Esophagus (tissue), 2 donors: Measurements from ENCODE around the gene PLCH2. TPM values are rescaled to one million over a fixed set of nuclear protein-coding genes. Genes with fewer than 3 reads are reported as not detected.
"Not testable (repeated sequence)": the region's sequence is repeated elsewhere in the genome, so short reads cannot be mapped to it uniquely, and the experiment has no call there.

Source experiments
- H3K27ac ChIP-seq, 2 donors: one replicate each; pipeline ENCODE4 v1.5.1; 2013; ENCODE audit warnings: low read depth in 2 of 2, mild to moderate bottlenecking in 2 of 2, inconsistent platforms in 1 of 2, low read length in 1 of 2, moderate library complexity in 1 of 2
- H3K27me3 ChIP-seq, 2 donors: one replicate each; pipeline ENCODE4 v1.6.1; 2013; ENCODE audit warnings: low read length in 2 of 2, control low read depth in 1 of 2, mild to moderate bottlenecking in 1 of 2; ENCODE audit not compliant: insufficient read depth in 2 of 2, control insufficient read depth in 1 of 2
- H3K36me3 ChIP-seq, 2 donors: one replicate each; pipeline ENCODE4 v1.6.1; 2013; ENCODE audit warnings: low read length in 1 of 2; ENCODE audit not compliant: control insufficient read depth in 2 of 2, insufficient read depth in 2 of 2
- H3K4me1 ChIP-seq, 2 donors: one replicate each; pipeline ENCODE4 v1.6.1; 2013; ENCODE audit warnings: low read length in 1 of 2; ENCODE audit not compliant: control insufficient read depth in 2 of 2, insufficient read depth in 2 of 2
- H3K4me3 ChIP-seq, 2 donors: one replicate each; pipeline ENCODE4 v1.5.1; 2013; ENCODE audit warnings: low read length in 2 of 2, mild to moderate bottlenecking in 2 of 2, low read depth in 1 of 2, moderate library complexity in 1 of 2
- H3K9me3 ChIP-seq, 2 donors: one replicate each; pipeline ENCODE4 v1.6.1; 2013; ENCODE audit warnings: mild to moderate bottlenecking in 2 of 2, low read depth in 1 of 2, low read length in 1 of 2, moderate library complexity in 1 of 2; ENCODE audit not compliant: control insufficient read depth in 2 of 2, insufficient read depth in 1 of 2
- WGBS, 2 donors: extraction: QIAGEN DNeasy Blood & Tissue Kit; methylation state at CpG; one replicate each; pipeline ENCODE4 v1.1.7; 2013; 5-methylcytosine and 5-hydroxymethylcytosine counted together
- polyA plus RNA-seq, 2 donors: library from polyadenylated mRNA; stranded (reverse); fragments of 200-250 nt; gene quantifications; one replicate each; pipeline ENCODE4 v1.2.3, GENCODE V29; 2013
- donor health status: healthy with polysubstance abuse.
- donor health status: Bipolar disorder and iron deficiency.

The PLCH2 gene
- polyA plus RNA-seq, 2 donors, result 19.2 to 88.7 TPM

GRCh38 chr1:2455757-2456156 is 20.3 kb upstream of the PLCH2 start:
- H3K36me3 ChIP-seq, result no peaks in the 10 kb centered on the region
- H3K4me3 ChIP-seq, result no peak overlapping the region
- H3K27me3 ChIP-seq, result no peaks in the 10 kb centered on the region
- H3K4me1 ChIP-seq, result peaks cover 0 to 3% of the 10 kb centered on the region in 2 donors
- H3K27ac ChIP-seq, result no peak overlapping the region
- H3K9me3 ChIP-seq, result no peaks in the 10 kb centered on the region
- WGBS, 2 donors, result 43 to 44% methylated on average over 21 of the region's 21 CpGs

GRCh38 chr1:2457444-2457843 is 18.6 kb upstream of the PLCH2 start:
- Histone ChIP-seq H3K4me3 (no peak overlapping the region), H3K27ac (no peak overlapping the region), H3K27me3 (no peaks in the 10 kb centered on the region), H3K9me3 (no peaks in the 10 kb centered on the region), H3K4me1 (peaks cover 0 to 3% of the 10 kb centered on the region in 2 donors), H3K36me3 (no peaks in the 10 kb centered on the region)
- 75 to 85% methylated on average over 17 of the region's 17 CpGs for whole genome bisulfite sequencing, 2 donors

DNA sequence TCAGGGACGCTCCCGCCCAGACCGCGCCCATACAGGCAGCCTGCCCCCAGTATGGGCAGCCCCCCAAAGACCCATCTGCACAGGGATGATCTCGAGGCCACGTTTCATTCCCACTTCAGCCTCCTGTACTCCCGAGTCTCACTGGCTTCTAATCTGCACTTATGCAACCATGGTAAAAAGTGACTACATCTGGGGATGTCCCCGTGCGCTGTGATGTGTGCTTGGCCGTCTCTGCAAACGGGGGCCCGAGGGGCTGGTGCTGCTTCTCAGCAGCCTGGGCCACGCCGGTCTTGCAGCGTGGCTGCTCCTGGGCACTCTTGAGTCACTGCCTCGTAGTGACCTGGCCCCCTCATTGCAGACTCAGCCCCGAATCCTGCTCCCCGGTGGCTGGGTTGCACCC is 17.4 kb upstream of the PLCH2 start:
- WGBS, 2 donors, result 82% methylated on average over 18 of the region's 18 CpGs

DNA sequence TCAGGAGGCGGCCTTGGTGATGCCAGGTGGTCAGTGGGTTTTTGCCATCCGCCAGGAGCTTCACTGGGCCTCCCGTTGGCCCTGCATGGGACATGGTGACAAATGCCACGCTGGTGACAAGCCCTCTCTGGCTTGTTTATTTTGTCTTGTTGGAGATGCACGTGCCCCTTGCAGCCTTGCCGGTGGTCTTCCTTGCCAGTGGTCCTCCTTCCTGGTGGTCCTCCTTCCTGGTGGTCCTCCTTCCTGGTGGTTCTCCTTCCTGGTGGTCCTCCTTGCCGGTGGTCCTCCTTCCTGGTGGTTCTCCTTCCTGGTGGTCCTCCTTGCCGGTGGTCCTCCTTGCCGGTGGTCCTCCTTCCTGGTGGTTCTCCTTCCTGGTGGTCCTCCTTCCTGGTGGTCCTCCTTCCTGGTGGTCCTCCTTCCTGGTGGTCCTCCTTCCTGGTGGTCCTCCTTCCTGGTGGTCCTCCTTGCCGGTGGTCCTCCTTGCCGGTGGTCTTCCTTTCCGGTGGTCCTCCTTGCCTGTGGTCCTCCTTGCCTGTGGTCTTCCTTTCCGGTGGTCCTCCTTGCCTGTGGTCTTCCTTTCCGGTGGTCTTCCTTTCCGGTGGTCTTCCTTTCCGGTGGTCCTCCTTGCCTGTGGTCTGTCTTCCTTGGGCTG is 16.9 kb upstream of the PLCH2 start:
- 76 to 79% methylated on average over 14 to 16 of the region's 16 CpGs for WGBS, 2 donors
- H3K36me3 ChIP-seq, H3K9me3 ChIP-seq, H3K4me3 ChIP-seq, H3K27me3 ChIP-seq, H3K27ac ChIP-seq, H3K4me1 ChIP-seq: not testable (repeated sequence)

More for the DNA sequence above, 17.4 kb upstream of the PLCH2 start:
- no peak overlapping the region for H3K27ac ChIP-seq
- no peaks in the 10 kb centered on the region for H3K27me3 ChIP-seq
- H3K4me3 ChIP-seq, result no peak overlapping the region
- H3K4me1 ChIP-seq, result peaks cover 0 to 3% of the 10 kb centered on the region in 2 donors
- H3K9me3 ChIP-seq, result no peaks in the 10 kb centered on the region
- no peaks in the 10 kb centered on the region for H3K36me3 ChIP-seq

DNA sequence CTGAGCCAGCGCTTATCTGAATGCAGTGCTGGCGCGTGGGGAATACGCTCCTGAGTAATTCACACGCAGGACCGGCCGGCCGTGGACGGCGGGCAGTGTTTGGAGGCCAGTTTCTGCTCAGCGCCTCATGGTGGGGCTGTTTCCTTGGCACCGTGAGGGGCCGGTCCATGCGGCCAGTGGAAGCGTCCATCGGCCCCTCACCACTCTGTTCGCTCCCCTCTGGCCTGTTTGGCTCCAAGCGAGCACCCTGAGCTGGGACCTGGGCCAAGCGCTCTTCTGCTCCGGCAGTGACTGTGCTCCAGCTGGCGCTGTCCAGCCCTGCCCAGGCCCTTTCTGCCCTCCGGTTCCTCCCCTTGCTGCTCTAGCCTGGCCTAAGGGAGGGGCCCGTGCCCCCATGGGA is 16.3 kb upstream of the PLCH2 start:
- H3K9me3 ChIP-seq, result no peaks in the 10 kb centered on the region
- no peak overlapping the region for H3K27ac ChIP-seq
- peaks cover 2 to 3% of the 10 kb centered on the region in 2 donors for H3K4me1 ChIP-seq
- H3K27me3 ChIP-seq, result no peaks in the 10 kb centered on the region
- WGBS, 2 donors, result 54 to 65% methylated on average over 22 to 23 of the region's 23 CpGs
- no peaks in the 10 kb centered on the region for H3K36me3 ChIP-seq
- no peak overlapping the region for H3K4me3 ChIP-seq

DNA sequence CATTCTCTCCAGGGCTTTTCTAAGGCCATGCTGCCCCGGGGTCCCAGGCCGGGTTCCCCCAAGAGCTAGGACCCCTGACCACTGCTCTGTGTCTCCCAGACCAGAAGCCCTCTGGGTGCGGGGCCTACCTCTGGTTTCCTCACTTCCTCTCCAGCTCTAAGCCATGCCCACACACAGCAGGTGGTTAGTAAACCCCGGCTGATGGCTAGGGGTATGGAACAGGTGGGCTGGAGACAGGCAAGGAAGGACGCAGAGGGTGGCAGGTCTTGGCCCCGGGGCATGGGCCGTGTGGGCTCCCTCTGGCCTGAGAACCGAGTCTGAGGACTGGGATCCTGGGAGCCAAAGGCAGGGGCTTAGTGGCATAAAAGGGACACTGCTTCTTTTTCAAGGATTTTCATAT is 15.9 kb upstream of the PLCH2 start:
- Histone ChIP-seq H3K36me3 (no peaks in the 10 kb centered on the region), H3K4me1 (peaks cover 3 to 6% of the 10 kb centered on the region in 2 donors), H3K27ac (no peak overlapping the region), H3K27me3 (no peaks in the 10 kb centered on the region), H3K4me3 (no peak overlapping the region), H3K9me3 (no peaks in the 10 kb centered on the region)
- 72 to 73% methylated on average over 8 of the region's 8 CpGs for WGBS, 2 donors

DNA sequence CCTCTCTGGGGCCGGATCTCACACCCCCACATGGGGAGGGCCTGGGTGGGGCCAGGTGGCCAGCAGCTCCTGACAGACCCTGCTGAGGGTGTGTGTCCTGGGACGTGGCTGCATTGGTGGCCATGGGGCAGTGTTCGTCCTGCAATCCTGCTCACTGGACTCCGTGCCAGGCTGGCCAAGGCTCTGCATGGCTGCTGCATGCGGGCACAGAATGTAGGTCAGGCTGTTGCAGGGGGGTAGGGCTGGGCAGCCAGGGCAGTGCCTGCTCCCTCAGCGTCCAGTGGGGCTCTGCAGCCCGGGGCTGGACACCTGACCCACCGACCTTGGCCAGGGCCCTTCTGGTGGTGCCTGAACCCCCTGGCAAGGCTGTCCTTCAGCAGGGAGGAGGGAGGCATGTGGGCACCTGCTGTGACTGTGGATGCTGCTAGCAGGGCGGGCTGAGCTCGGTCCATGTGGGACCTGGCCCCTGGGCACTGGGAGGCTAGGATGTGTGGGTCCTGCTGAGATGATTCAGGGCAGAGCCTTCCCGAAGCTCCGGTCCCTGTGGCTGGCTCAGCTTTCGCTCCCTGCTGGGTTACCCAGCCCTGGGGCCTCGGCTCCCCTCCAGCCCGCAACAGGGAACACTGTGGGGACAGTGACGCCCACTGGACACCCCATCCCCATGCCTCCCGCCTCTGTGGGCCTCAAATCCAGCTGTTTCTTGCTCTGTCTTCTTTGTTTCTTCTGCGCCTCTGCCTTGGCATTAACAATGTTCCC is 14.9 kb upstream of the PLCH2 start:
- H3K27ac ChIP-seq, result no peak overlapping the region
- WGBS, 2 donors, result 75 to 78% methylated on average over 18 of the region's 18 CpGs
- no peaks in the 10 kb centered on the region for H3K9me3 ChIP-seq
- H3K27me3 ChIP-seq, result no peaks in the 10 kb centered on the region
- H3K4me1 ChIP-seq, result peaks cover under 1 to 10% of the 10 kb centered on the region in 2 donors
- no peak overlapping the region for H3K4me3 ChIP-seq
- no peaks in the 10 kb centered on the region for H3K36me3 ChIP-seq

- Histone ChIP-seq H3K36me3 (no peaks in the 10 kb centered on the region), H3K27ac (no peak overlapping the region), H3K4me3 (no peak overlapping the region), H3K9me3 (no peaks in the 10 kb centered on the region), H3K27me3 (no peaks in the 10 kb centered on the region), H3K4me1 (peaks cover 7 to 10% of the 10 kb centered on the region in 2 donors)
- WGBS, 2 donors, result 50 to 63% methylated on average over 15 of the region's 15 CpGs
These were observed 13.3 kb upstream of the PLCH2 start for GRCh38 chr1:2462819-2463218.

DNA sequence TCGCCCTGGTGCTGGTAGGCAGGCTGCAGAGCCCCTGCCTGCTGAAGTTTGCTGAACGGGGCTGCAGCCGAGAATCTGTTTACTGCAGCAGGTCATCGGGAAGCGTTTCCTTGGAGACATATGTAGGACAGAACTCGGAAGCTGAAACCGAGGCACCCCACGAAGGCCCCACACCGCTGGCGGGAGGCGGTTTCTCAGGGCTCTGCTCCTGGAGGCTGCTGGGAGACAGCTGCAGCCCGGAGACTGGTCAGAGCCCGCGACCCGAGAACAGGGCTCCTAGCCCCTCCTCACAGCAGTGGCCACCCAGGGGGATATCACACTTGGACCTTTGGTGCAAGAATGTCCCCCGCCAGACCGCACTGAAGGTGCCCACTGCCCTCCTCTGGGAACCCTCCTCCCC is 12.7 kb upstream of the PLCH2 start:
- H3K27ac ChIP-seq, result no peak overlapping the region
- no peaks in the 10 kb centered on the region for H3K36me3 ChIP-seq
- H3K4me1 ChIP-seq, result peaks cover 7 to 10% of the 10 kb centered on the region in 2 donors
- H3K4me3 ChIP-seq, result no peak overlapping the region
- no peaks in the 10 kb centered on the region for H3K9me3 ChIP-seq
- no peaks in the 10 kb centered on the region for H3K27me3 ChIP-seq
- 41 to 54% methylated on average over 17 of the region's 17 CpGs for WGBS, 2 donors
